ENCODE results near the gene VEPH1. TPM values are rescaled to one million over a fixed set of nuclear protein-coding genes. Genes with fewer than 3 reads are reported as not detected.

The VEPH1 gene
- total and polyA plus RNA-seq, 9 of the 15 experiments (the other 6 are each of a cell fraction or from before 2014, with no cell fraction given) = 4.5 to 15.6 (median 5.8) TPM

DNA sequence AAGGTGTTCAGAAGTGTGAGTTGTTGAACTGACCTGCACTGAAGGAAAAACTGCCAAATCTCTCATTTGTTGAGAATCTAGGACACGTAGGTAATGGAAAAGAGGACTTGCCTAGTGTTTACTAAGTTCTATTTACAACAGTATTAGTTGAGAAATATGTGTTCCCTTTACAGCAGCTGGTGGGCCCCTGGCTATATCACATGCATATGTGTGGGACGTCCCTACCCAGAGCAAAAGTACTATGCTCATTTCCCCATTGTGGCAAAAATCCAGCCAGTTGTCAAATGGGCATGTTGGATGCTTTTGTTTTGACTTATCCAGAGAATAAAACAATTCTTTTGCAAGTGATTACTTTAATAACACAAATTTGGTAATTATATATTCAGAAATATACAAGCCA, 179.9 kb downstream of the VEPH1 start (continued):
- TF ChIP-seq, protein P1, sequence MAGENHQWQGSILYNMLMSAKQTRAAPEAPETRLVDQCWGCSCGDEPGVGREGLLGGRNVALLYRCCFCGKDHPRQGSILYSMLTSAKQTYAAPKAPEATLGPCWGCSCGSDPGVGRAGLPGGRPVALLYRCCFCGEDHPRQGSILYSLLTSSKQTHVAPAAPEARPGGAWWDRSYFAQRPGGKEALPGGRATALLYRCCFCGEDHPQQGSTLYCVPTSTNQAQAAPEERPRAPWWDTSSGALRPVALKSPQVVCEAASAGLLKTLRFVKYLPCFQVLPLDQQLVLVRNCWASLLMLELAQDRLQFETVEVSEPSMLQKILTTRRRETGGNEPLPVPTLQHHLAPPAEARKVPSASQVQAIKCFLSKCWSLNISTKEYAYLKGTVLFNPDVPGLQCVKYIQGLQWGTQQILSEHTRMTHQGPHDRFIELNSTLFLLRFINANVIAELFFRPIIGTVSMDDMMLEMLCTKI (IDR thresholded peaks at IDR 0.05; ENCODE audit: partially characterized antibody) = no peak
- no peak for TF ChIP-seq TCF7 (IDR thresholded peaks at IDR 0.05; ENCODE audit: borderline replicate concordance)
- no peak for TF ChIP-seq HIVEP1 (CRISPR knock-in tag; IDR thresholded peaks at IDR 0.05)
- no peak for TF ChIP-seq PHF20 (IDR thresholded peaks at IDR 0.05; ENCODE audit: partially characterized antibody)
- no peak for TF ChIP-seq PTBP1 (IDR thresholded peaks at IDR 0.05; ENCODE audit: low read depth, low read length)
- no peak for TF ChIP-seq ZNF586 (CRISPR knock-in tag; conservative IDR thresholded peaks at IDR 0.05)
- TF ChIP-seq EP400 (IDR thresholded peaks at IDR 0.05) = no peak
- no peak for TF ChIP-seq NFXL1 (CRISPR knock-in tag; IDR thresholded peaks at IDR 0.05)
- TF ChIP-seq KLF1 (tag; IDR thresholded peaks at IDR 0.05) = no peak
- TF ChIP-seq TEAD2 (tag; IDR thresholded peaks at IDR 0.05) = no peak

DNA sequence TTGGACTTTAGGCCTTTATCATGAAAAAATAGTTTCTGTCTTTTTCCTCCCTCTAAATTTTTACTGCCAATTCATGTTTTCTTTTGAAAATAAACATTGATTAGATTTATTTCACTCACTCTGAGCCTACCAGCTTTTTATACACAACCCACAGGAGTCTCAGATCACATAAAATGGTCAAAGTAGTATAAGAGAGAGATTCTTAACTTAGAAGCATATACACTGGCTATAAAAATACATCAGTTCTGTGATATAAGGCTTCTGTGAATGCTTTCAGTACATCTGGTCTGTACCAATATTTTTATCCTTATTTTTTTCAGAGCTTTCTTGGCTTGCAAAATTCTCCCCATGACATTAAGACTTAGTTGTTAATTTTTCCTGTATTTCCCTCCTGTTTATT, 183.5 kb downstream of the VEPH1 start:
- H3K27ac ChIP-seq (ENCODE audit: extremely low read depth, low read depth, low read length) = no peak overlapping the region
- no peaks in the 10 kb centered on the region for H3K36me3 ChIP-seq (ENCODE audit: control insufficient read depth, insufficient read depth, low read length)
- BruUV-seq (replicated peaks) = no TSS peak
- DNase-seq (ENCODE audit: extremely low read depth in 1 of 4, low spot score in 3 of 4) (no peak), ATAC-seq (no peak), FAIRE-seq (no peak)
- H3K9me3 ChIP-seq (replicated peaks; ENCODE audit: control insufficient read depth, insufficient read depth, low read depth, low read length) = no peaks in the 10 kb centered on the region
- no peaks in the 10 kb centered on the region for H4K20me1 ChIP-seq (replicated peaks; ENCODE audit: control insufficient read depth, insufficient read depth, low read length)
- CTCF ChIA-PET (ENCODE audit: low intra/inter-chr PET ratio) = no interaction called here
- H3K9ac ChIP-seq (ENCODE audit: insufficient read depth in 1 of 2, low read depth in 2 of 2, low read length in 2 of 2) = no peak overlapping the region
- TF ChIP-seq CAMTA2 (CRISPR knock-in tag; conservative IDR thresholded peaks at IDR 0.05) (no peak), ZNF347 (CRISPR knock-in tag; IDR thresholded peaks at IDR 0.05; ENCODE audit: low read depth) (no peak)
- TF ChIP-seq, protein P2, sequence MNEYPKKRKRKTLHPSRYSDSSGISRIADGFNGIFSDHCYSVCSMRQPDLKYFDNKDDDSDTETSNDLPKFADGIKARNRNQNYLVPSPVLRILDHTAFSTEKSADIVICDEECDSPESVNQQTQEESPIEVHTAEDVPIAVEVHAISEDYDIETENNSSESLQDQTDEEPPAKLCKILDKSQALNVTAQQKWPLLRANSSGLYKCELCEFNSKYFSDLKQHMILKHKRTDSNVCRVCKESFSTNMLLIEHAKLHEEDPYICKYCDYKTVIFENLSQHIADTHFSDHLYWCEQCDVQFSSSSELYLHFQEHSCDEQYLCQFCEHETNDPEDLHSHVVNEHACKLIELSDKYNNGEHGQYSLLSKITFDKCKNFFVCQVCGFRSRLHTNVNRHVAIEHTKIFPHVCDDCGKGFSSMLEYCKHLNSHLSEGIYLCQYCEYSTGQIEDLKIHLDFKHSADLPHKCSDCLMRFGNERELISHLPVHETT (CRISPR knock-in tag; conservative IDR thresholded peaks at IDR 0.05 in 1 of 2, IDR thresholded peaks at IDR 0.05 in 1 of 2) = no peak
- no peak overlapping the region for H3K4me2 ChIP-seq (ENCODE audit: insufficient read depth, low read length)
- no peaks in the 10 kb centered on the region for H3K27me3 ChIP-seq (ENCODE audit: control insufficient read depth in 2 of 2, insufficient read depth in 2 of 2, low read length in 2 of 2)
- in situ Hi-C loops (cut with MboI) = no loop called here
- no peaks in the 10 kb centered on the region for H3K4me1 ChIP-seq (replicated peaks in 1 of 2; ENCODE audit: control insufficient read depth in 2 of 2, insufficient read depth in 2 of 2, low read length in 2 of 2)
- POLR2A ChIA-PET = no interaction called here
- no peak overlapping the region for H3K4me3 ChIP-seq
- H3K9me1 ChIP-seq (ENCODE audit: control insufficient read depth, insufficient read depth, low read length) = no peaks in the 10 kb centered on the region
- no peaks in the 10 kb centered on the region for H3K79me2 ChIP-seq (ENCODE audit: control insufficient read depth, insufficient read depth, low read length)
- intact Hi-C loops (cut with micrococcal nuclease) = no loop called here
- no peak overlapping the region for H2AFZ ChIP-seq (ENCODE audit: low read depth, low read length)
